A673 (cell line): ENCODE data around the gene SLC52A1. TPM values are rescaled to one million over a fixed set of nuclear protein-coding genes. Genes with fewer than 3 reads are reported as not detected.

Source experiments
- BruUV-seq: library from RNA; stranded (reverse); fragments of 400-500 nt; replicated peaks from 2 replicates; lab custom pipeline; 2021; lab: Mats Ljungman, UMichigan
- CTCF ChIA-PET: fragments of 300-600 bp; sonication (Branson Sonifier 250); formaldehyde crosslinking; loops from one replicate; lab custom pipeline; 2022; ENCODE audit warnings: antibody characterized with exemption; lab: Charles Lee
- POLR2A ChIA-PET: fragments of 300-600 bp; sonication (Branson Sonifier 250); formaldehyde crosslinking; loops from one replicate; lab custom pipeline; 2022; ENCODE audit warnings: antibody characterized with exemption; ENCODE audit not compliant: low non-redundant PET; lab: Charles Lee
- DNase-seq: peaks from one replicate; pipeline ENCODE4 v3.0.0-alpha.2; 2015; ENCODE audit warnings: low spot score
- H3K27ac ChIP-seq: fragments of 200-600 bp; sonication (generic); 2 replicates; pipeline ENCODE4 v1.5.1; 2016; ENCODE audit warnings: mixed run types, low read depth, mild to moderate bottlenecking, mixed read lengths, antibody characterized with exemption, low read length; ENCODE audit not compliant: poor library complexity, severe bottlenecking
- H3K27me3 ChIP-seq: fragments of 200-600 bp; sonication (generic); replicated peaks from 2 replicates; pipeline ENCODE4 v1.6.1; 2017; ENCODE audit warnings: mixed run types, low read depth, mild to moderate bottlenecking, mixed read lengths, antibody characterized with exemption, low read length; ENCODE audit not compliant: insufficient read depth, poor library complexity
- H3K36me3 ChIP-seq: fragments of 200-600 bp; sonication (generic); 2 replicates; pipeline ENCODE4 v1.6.1; 2016; ENCODE audit warnings: mixed run types, mild to moderate bottlenecking, mixed read lengths, antibody characterized with exemption, low read length; ENCODE audit not compliant: insufficient read depth, poor library complexity, severe bottlenecking
- H3K4me1 ChIP-seq: fragments of 200-600 bp; sonication (generic); 2 replicates; pipeline ENCODE4 v1.6.1; 2017; ENCODE audit warnings: mixed run types, mild to moderate bottlenecking, mixed read lengths, antibody characterized with exemption, low read length; ENCODE audit not compliant: insufficient read depth, poor library complexity, severe bottlenecking
- H3K4me3 ChIP-seq: fragments of 200-600 bp; sonication (generic); 2 replicates; pipeline ENCODE4 v1.5.1; 2016; ENCODE audit warnings: low read depth, mixed run types, mild to moderate bottlenecking, mixed read lengths, low read length; ENCODE audit not compliant: poor library complexity, severe bottlenecking
- H3K9me3 ChIP-seq: fragments of 200-600 bp; sonication (generic); 2 replicates; pipeline ENCODE4 v1.6.1; 2016; ENCODE audit warnings: mixed run types, low read depth, mild to moderate bottlenecking, mixed read lengths, antibody characterized with exemption, low read length; ENCODE audit not compliant: poor library complexity, severe bottlenecking
- CTCF ChIP-seq: fragments of 300-800, 200-600 bp; sonication (generic); conservative IDR thresholded peaks from 2 replicates; pipeline ENCODE4 v1.5.1; 2017; ENCODE audit warnings: low read depth, mild to moderate bottlenecking, antibody characterized with exemption, low read length, moderate library complexity, mixed read lengths
- EZH2 ChIP-seq: fragments of 200-600 bp; sonication (generic); IDR thresholded peaks from 2 replicates; pipeline ENCODE4 v1.6.1; 2017; ENCODE audit warnings: borderline replicate concordance, low read depth, mild to moderate bottlenecking, mixed read lengths, antibody characterized with exemption, low read length; ENCODE audit not compliant: poor library complexity, severe bottlenecking
- intact Hi-C: fragments of 100-400 bp; cut with micrococcal nuclease; formaldehyde crosslinking; loops from one replicate; pipeline ENCODE4 v1.10.0; 2022; ENCODE audit not compliant: unreplicated experiment
- total RNA-seq: library from RNA; stranded (reverse); gene quantifications from 2 replicates; pipeline ENCODE4 v1.2.3, GENCODE V29; 2021

The SLC52A1 gene
- total RNA-seq, 1 experiment from 2014 or later, result not detected

GRCh38 chr17:5044630-5045029 lies 9.4 kb upstream of the SLC52A1 start:
- H3K27ac ChIP-seq, result no peak overlapping the region
- no peaks in the 10 kb centered on the region for H3K9me3 ChIP-seq
- intact Hi-C loops, result no loop called here
- no TSS peak for BruUV-seq
- no peaks in the 10 kb centered on the region for H3K27me3 ChIP-seq
- DNase-seq, result no peak
- H3K4me3 ChIP-seq, result no peak overlapping the region
- POLR2A ChIA-PET, result no interaction called here
- H3K4me1 ChIP-seq, result no peaks in the 10 kb centered on the region
- CTCF ChIA-PET, result no interaction called here
- TF ChIP-seq CTCF (no peak), EZH2 (no peak)
- H3K36me3 ChIP-seq, result no peaks in the 10 kb centered on the region

DNA sequence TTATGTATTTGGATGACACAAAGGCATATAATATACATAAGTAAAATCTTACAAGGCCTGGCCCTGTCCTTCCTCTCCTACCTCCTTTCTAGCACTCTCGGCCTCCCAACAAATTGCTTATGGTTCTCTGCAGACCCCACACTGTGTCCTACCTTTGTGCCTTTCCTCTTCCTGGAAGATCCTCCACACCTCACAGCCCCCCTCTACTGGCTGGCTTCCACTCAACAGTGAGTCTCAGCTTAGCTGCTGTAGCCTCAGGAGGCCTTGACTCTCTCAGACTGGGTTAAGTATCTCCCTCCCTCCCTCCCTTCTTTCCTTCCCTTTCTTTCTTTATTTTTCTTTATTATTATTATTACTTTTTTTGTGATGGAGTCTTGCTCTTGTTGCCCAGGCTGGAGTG lies 8.3 kb upstream of the SLC52A1 start:
- H3K4me1 ChIP-seq, result no peaks in the 10 kb centered on the region
- BruUV-seq, result no TSS peak
- DNase-seq, result no peak
- H3K27me3 ChIP-seq, result no peaks in the 10 kb centered on the region
- H3K36me3 ChIP-seq, result no peaks in the 10 kb centered on the region
- ChIA-PET POLR2A (no interaction called here), CTCF (interaction anchor here (1.3 kb wide), 1 partner anchor 23 kb away, joined by 3 read pairs; no protein-coding TSS in a partner anchor)
- TF ChIP-seq CTCF, result no peak
- TF ChIP-seq EZH2, result no peak
- no peak overlapping the region for H3K27ac ChIP-seq
- H3K9me3 ChIP-seq, result no peaks in the 10 kb centered on the region
- intact Hi-C loops, result no loop called here
- no peak overlapping the region for H3K4me3 ChIP-seq

DNA sequence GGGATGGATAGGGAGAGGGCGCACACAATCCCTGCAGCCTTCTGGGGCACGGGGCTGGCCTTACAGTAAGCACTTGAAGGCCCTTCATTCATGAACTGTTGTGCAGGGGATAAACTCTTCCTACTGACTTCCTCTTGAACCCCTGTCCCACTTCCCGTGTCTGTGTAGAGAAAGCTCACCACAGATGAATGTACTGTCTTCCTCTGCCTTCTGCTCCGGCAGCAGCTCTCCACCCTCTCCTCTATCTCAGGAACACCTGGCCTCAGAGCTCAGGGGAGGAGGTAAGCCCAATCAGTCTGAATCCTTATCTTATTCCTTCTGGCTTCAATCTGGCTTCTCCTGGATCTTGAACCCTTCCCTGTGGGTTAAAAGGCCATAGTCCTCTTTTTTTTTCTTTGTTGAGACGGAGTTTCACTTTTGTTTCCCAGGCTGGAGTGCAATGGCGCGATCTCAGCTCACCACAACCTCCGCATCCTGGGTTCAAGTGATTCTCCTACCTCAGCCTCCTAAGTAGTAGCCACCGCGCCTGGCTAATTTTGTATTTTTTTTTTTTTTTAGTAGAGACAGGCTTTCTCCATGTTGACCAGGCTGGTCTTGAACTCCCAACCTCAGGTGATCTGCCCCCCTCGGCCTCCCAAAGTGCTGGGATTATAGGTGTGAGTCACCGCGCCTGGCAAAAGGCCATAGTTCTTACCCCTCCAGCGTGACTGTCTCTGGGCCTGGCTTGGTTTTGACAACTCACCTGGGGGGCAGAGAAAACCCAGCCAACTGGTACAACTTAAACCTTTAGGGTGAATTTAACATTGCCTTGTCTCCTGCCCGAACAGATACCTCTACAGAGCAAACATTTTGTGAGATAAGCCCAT lies 7.2 kb upstream of the SLC52A1 start:
- no peak for DNase-seq
- Histone ChIP-seq H3K9me3 (no peaks in the 10 kb centered on the region), H3K4me3 (no peak overlapping the region), H3K36me3 (no peaks in the 10 kb centered on the region), H3K27ac (no peak overlapping the region), H3K4me1 (no peaks in the 10 kb centered on the region), H3K27me3 (no peaks in the 10 kb centered on the region)
- POLR2A ChIA-PET, result no interaction called here
- BruUV-seq, result no TSS peak
- TF ChIP-seq EZH2 (no peak), CTCF (no peak)
- CTCF ChIA-PET, result interaction anchor here (1.3 kb wide), 1 partner anchor 22 kb away, joined by 3 read pairs; no protein-coding TSS in a partner anchor
- intact Hi-C loops, result no loop called here
